ENCODE measurements around the gene POU3F3. TPM values are rescaled to one million over a fixed set of nuclear protein-coding genes. Genes with fewer than 3 reads are reported as not detected.

Gene POU3F3
- total and polyA plus RNA-seq, 4 donors, result 0.23 TPM; not detected in 3

GRCh38 chr2:104896446-104896845 is 42.5 kb downstream of the POU3F3 start:
- H3K9me3 ChIP-seq (ENCODE audit: control insufficient read depth in 4 of 4, insufficient read depth in 3 of 4, low read length in 3 of 4), result peaks cover 0 to 14% (median 0%) of the 10 kb centered on the region in 4 donors
- no peak overlapping the region for H3K9ac ChIP-seq (ENCODE audit: insufficient read depth in 1 of 2, low read length in 2 of 2)
- H3K4me3 ChIP-seq, result no peak overlapping the region
- no peak for TF ChIP-seq CTCF (IDR thresholded peaks at IDR 0.05; ENCODE audit: control extremely low read depth, extremely low read depth)
- H3K27me3 ChIP-seq (ENCODE audit: control insufficient read depth in 3 of 3, insufficient read depth in 3 of 3, low read length in 2 of 3), result peaks cover 0 to under 1% (median 0%) of the 10 kb centered on the region in 3 donors
- ATAC-seq (ENCODE audit: insufficient read depth, low FRiP score) (no peak), DNase-seq (no peak)
- H3K4me1 ChIP-seq (ENCODE audit: control insufficient read depth in 5 of 5, insufficient read depth in 5 of 5, low read length in 5 of 5), result no peaks in the 10 kb centered on the region
- 39 to 51% methylated on average over 8 of the region's 8 CpGs for WGBS, 2 donors
- H3K27ac ChIP-seq (ENCODE audit: low read depth in 1 of 2, low read length in 1 of 2), result no peak overlapping the region
- H3K36me3 ChIP-seq (ENCODE audit: control insufficient read depth in 4 of 4, insufficient read depth in 4 of 4, low read length in 4 of 4), result no peaks in the 10 kb centered on the region

GRCh38 chr2:104897515-104898184 is 43.7 kb downstream of the POU3F3 start:
- no peak for TF ChIP-seq CTCF (IDR thresholded peaks at IDR 0.05; ENCODE audit: control extremely low read depth, extremely low read depth)
- Histone ChIP-seq H3K9ac (ENCODE audit: insufficient read depth in 1 of 2, low read length in 2 of 2) (no peak overlapping the region), H3K4me1 (ENCODE audit: control insufficient read depth in 5 of 5, insufficient read depth in 5 of 5, low read length in 5 of 5) (no peaks in the 10 kb centered on the region), H3K4me3 (no peak overlapping the region), H3K36me3 (ENCODE audit: control insufficient read depth in 4 of 4, insufficient read depth in 4 of 4, low read length in 4 of 4) (no peaks in the 10 kb centered on the region), H3K27ac (ENCODE audit: low read depth in 1 of 2, low read length in 1 of 2) (no peak overlapping the region), H3K27me3 (ENCODE audit: control insufficient read depth in 3 of 3, insufficient read depth in 3 of 3, low read length in 2 of 3) (peaks cover 0 to 2% (median 0%) of the 10 kb centered on the region in 3 donors), H3K9me3 (ENCODE audit: control insufficient read depth in 4 of 4, insufficient read depth in 3 of 4, low read length in 3 of 4) (peaks cover 0 to 11% (median 0%) of the 10 kb centered on the region in 4 donors)
- ATAC-seq (ENCODE audit: insufficient read depth, low FRiP score) (no peak), DNase-seq (no peak)
- WGBS, 2 donors, result 77 to 87% methylated on average over 8 of the region's 8 CpGs

- Histone ChIP-seq H3K9me3 (ENCODE audit: control insufficient read depth in 4 of 4, insufficient read depth in 3 of 4, low read length in 3 of 4) (peaks cover 0 to 7% (median 0%) of the 10 kb centered on the region in 4 donors), H3K4me1 (ENCODE audit: control insufficient read depth in 5 of 5, insufficient read depth in 5 of 5, low read length in 5 of 5) (no peaks in the 10 kb centered on the region), H3K4me3 (no peak overlapping the region), H3K27me3 (ENCODE audit: control insufficient read depth in 3 of 3, insufficient read depth in 3 of 3, low read length in 2 of 3) (peaks cover 0 to 2% (median 0%) of the 10 kb centered on the region in 3 donors), H3K36me3 (ENCODE audit: control insufficient read depth in 4 of 4, insufficient read depth in 4 of 4, low read length in 4 of 4) (no peaks in the 10 kb centered on the region), H3K9ac (ENCODE audit: insufficient read depth in 1 of 2, low read length in 2 of 2) (no peak overlapping the region), H3K27ac (ENCODE audit: low read depth in 1 of 2, low read length in 1 of 2) (no peak overlapping the region)
- no peak for DNase-seq
- ATAC-seq (ENCODE audit: insufficient read depth, low FRiP score), result no peak
- 87% methylated on average over 7 of the region's 7 CpGs for WGBS, 2 donors
- no peak for TF ChIP-seq CTCF (IDR thresholded peaks at IDR 0.05; ENCODE audit: control extremely low read depth, extremely low read depth)
Observed at GRCh38 chr2:104900608-104901007, 46.7 kb downstream of the POU3F3 start.
